Colonic mucosa (tissue), 4 donors: ENCODE data around the gene SLC2A5. TPM values are rescaled to one million over a fixed set of nuclear protein-coding genes. Genes with fewer than 3 reads are reported as not detected.
A peak's percentile ranks its signal among the peaks of the same experiment; 100 is the strongest.

Source experiments
- DNase-seq: peaks from one replicate; pipeline ENCODE4 v3.0.0-alpha.2; 2020
- H3K27ac ChIP-seq: fragments of 200-600 bp; one replicate; pipeline ENCODE4 v1.8.0; 2021
- H3K27me3 ChIP-seq: fragments of 200-600 bp; one replicate; pipeline ENCODE4 v1.8.0; 2021
- H3K36me3 ChIP-seq: fragments of 200-600 bp; one replicate; pipeline ENCODE4 v1.8.0; 2021
- H3K4me1 ChIP-seq: fragments of 200-600 bp; one replicate; pipeline ENCODE4 v1.8.0; 2021; ENCODE audit warnings: mild to moderate bottlenecking
- H3K4me3 ChIP-seq: fragments of 200-600 bp; one replicate; pipeline ENCODE4 v1.8.0; 2021
- H3K9ac ChIP-seq, 2 donors: one replicate each; pipeline ENCODE4 v1.7.0; 2013; ENCODE audit warnings: control low read depth in 2 of 2, low read depth in 2 of 2, low read length in 2 of 2
- H3K9me3 ChIP-seq: fragments of 200-600 bp; one replicate; pipeline ENCODE4 v1.8.0; 2021
- CTCF ChIP-seq: fragments of 200-600 bp; IDR thresholded peaks from one replicate; pipeline ENCODE4 v1.8.0; 2022; ENCODE audit warnings: antibody characterized with exemption, mild to moderate bottlenecking
- intact Hi-C: fragments of 100-400 bp; cut with DNase I; formaldehyde crosslinking; loops from one replicate; pipeline ENCODE4 v1.14.1; 2022
- total RNA-seq, 2 donors: library from RNA; stranded (reverse); fragmentation: NEBNext Ultra II Directional in 1 of 2; extraction: Animal tissue kit (Norgen Biotek cat#: 25700) in 1 of 2; gene quantifications; one replicate each; pipeline ENCODE4 v1.2.1, GENCODE V29; 2021
- donor health status: healthy.
- donor health status: DM: no; HTN: no; CAD: no.
- donor health status: DM: no; HTN: no; CAD: no.

Gene SLC2A5
- total RNA-seq, 2 donors from 2014 or later = 1.8 to 4.9 TPM

- Histone ChIP-seq H3K9me3 (no peaks in the 10 kb centered on the region), H3K36me3 (no peaks in the 10 kb centered on the region), H3K27me3 (no peaks in the 10 kb centered on the region), H3K4me3 (no peak overlapping the region), H3K27ac (no peak overlapping the region), H3K9ac (no peak overlapping the region), H3K4me1 (no peaks in the 10 kb centered on the region)
- TF ChIP-seq CTCF = no peak
- intact Hi-C loops = no loop called here
- no peak for DNase-seq
Observed at GRCh38 chr1:8992936-8993687, 76.3 kb downstream of the SLC2A5 start.

- Histone ChIP-seq H3K4me1 (no peaks in the 10 kb centered on the region), H3K9ac (no peak overlapping the region), H3K27me3 (no peaks in the 10 kb centered on the region), H3K27ac (no peak overlapping the region), H3K9me3 (no peaks in the 10 kb centered on the region), H3K4me3 (no peak overlapping the region), H3K36me3 (no peaks in the 10 kb centered on the region)
- no peak for DNase-seq
- intact Hi-C loops = loop anchor here (5.0 kb wide), 2 partner anchors 73 to 118 kb away; no protein-coding TSS in a partner anchor
- no peak for TF ChIP-seq CTCF
Observed at GRCh38 chr1:8989821-8990220, 79.6 kb downstream of the SLC2A5 start.

- Histone ChIP-seq H3K27me3 (no peaks in the 10 kb centered on the region), H3K36me3 (no peaks in the 10 kb centered on the region), H3K4me1 (no peaks in the 10 kb centered on the region), H3K4me3 (no peak overlapping the region), H3K9ac (no peak overlapping the region), H3K27ac (no peak overlapping the region), H3K9me3 (no peaks in the 10 kb centered on the region)
- TF ChIP-seq CTCF = no peak
- no peak for DNase-seq
- intact Hi-C loops = loop anchor here (5.0 kb wide), 2 partner anchors 72 to 117 kb away; no protein-coding TSS in a partner anchor
Observed at GRCh38 chr1:8989061-8989460, 80.4 kb downstream of the SLC2A5 start.

GRCh38 chr1:8988618-8988967, 80.8 kb downstream of the SLC2A5 start:
- intact Hi-C loops = loop anchor here (5.0 kb wide), 2 partner anchors 71 to 116 kb away; no protein-coding TSS in a partner anchor
- no peaks in the 10 kb centered on the region for H3K4me1 ChIP-seq
- no peak overlapping the region for H3K9ac ChIP-seq

GRCh38 chr1:8987881-8988617, 81.4 kb downstream of the SLC2A5 start:
- no peak overlapping the region for H3K4me3 ChIP-seq
- H3K27ac ChIP-seq = no peak overlapping the region
- DNase-seq = peak; percentile 54
- H3K36me3 ChIP-seq = no peaks in the 10 kb centered on the region
- no peaks in the 10 kb centered on the region for H3K4me1 ChIP-seq
- intact Hi-C loops = loop anchor here (5.0 kb wide), 2 partner anchors 71 to 116 kb away; no protein-coding TSS in a partner anchor
- peak; percentile 97 for TF ChIP-seq CTCF
- no peak overlapping the region for H3K9ac ChIP-seq
- no peaks in the 10 kb centered on the region for H3K27me3 ChIP-seq
- H3K9me3 ChIP-seq = no peaks in the 10 kb centered on the region

More at GRCh38 chr1:8988618-8988967, 80.8 kb downstream of the SLC2A5 start:
- no peak for DNase-seq
- no peak overlapping the region for H3K27ac ChIP-seq
- H3K36me3 ChIP-seq = no peaks in the 10 kb centered on the region
- H3K27me3 ChIP-seq = no peaks in the 10 kb centered on the region
- no peak overlapping the region for H3K4me3 ChIP-seq
- no peaks in the 10 kb centered on the region for H3K9me3 ChIP-seq
- TF ChIP-seq CTCF = no peak
